Activated naive CD4-positive, alpha-beta T cell treated with Interleukin-2 at 50 U/mL for 16 hours (primary cell): ENCODE measurements around the gene S100A2.
A peak's percentile ranks its signal among the peaks of the same experiment; 100 is the strongest.
"Not testable (repeated sequence)": the region's sequence is repeated elsewhere in the genome, so short reads cannot be mapped to it uniquely, and the experiment has no call there.

Experiments
- DNase-seq: peaks from one replicate; pipeline ENCODE4 v3.0.0-alpha.2; 2020

Gene S100A2

GRCh38 chr1:153588033-153588432 lies 22.4 kb upstream of the S100A2 start:
- not testable (repeated sequence) for DNase-seq

GRCh38 chr1:153587314-153587713 lies 21.7 kb upstream of the S100A2 start:
- no peak for DNase-seq

GRCh38 chr1:153586347-153586746 lies 20.7 kb upstream of the S100A2 start:
- no peak for DNase-seq

- DNase-seq: no peak
Measured at GRCh38 chr1:153585006-153585405, 19.4 kb upstream of the S100A2 start.

GRCh38 chr1:153583976-153584375 lies 18.3 kb upstream of the S100A2 start:
- DNase-seq: no peak

GRCh38 chr1:153583514-153583913 lies 17.9 kb upstream of the S100A2 start:
- not testable (repeated sequence) for DNase-seq

- DNase-seq: not testable (repeated sequence)
Measured at GRCh38 chr1:153582836-153583235, 17.2 kb upstream of the S100A2 start.

GRCh38 chr1:153578936-153579335 lies 13.3 kb upstream of the S100A2 start:
- no peak for DNase-seq

GRCh38 chr1:153578490-153578889 lies 12.8 kb upstream of the S100A2 start:
- no peak for DNase-seq

GRCh38 chr1:153577624-153578051 lies 12.0 kb upstream of the S100A2 start:
- no peak for DNase-seq

- DNase-seq: no peak
Measured at GRCh38 chr1:153577138-153577537, 11.5 kb upstream of the S100A2 start.

GRCh38 chr1:153575497-153575896 lies 9.9 kb upstream of the S100A2 start:
- DNase-seq: not testable (repeated sequence)

GRCh38 chr1:153575081-153575491 lies 9.4 kb upstream of the S100A2 start:
- not testable (repeated sequence) for DNase-seq

- DNase-seq: no peak
Measured at GRCh38 chr1:153573351-153573750, 7.7 kb upstream of the S100A2 start.

GRCh38 chr1:153572569-153573015 lies 6.9 kb upstream of the S100A2 start:
- peak; percentile 59 for DNase-seq

- no peak for DNase-seq
Measured at GRCh38 chr1:153571706-153572105, 6.1 kb upstream of the S100A2 start.

GRCh38 chr1:153570874-153571273 lies 5.2 kb upstream of the S100A2 start:
- no peak for DNase-seq

GRCh38 chr1:153569465-153569864 lies 3.8 kb upstream of the S100A2 start:
- DNase-seq: no peak

- DNase-seq: peak; percentile 82
Measured at GRCh38 chr1:153568367-153569099, 2.9 kb upstream of the S100A2 start.

- peak; percentile 64 for DNase-seq
Measured at GRCh38 chr1:153567621-153568366, 2.1 kb upstream of the S100A2 start.

- DNase-seq: peak; percentile 89
Measured at GRCh38 chr1:153566414-153567371, 1.0 kb upstream of the S100A2 start.

GRCh38 chr1:153563991-153564390 lies 1.7 kb downstream of the S100A2 start:
- no peak for DNase-seq

GRCh38 chr1:153563483-153563901 lies 2.2 kb downstream of the S100A2 start:
- no peak for DNase-seq
